Breast epithelium (tissue), 3 donors: ENCODE data around the gene SIN3B.
"Not testable (repeated sequence)": the region's sequence is repeated elsewhere in the genome, so short reads cannot be mapped to it uniquely, and the experiment has no call there.

ENCODE experiments used
- POLR2A ChIP-seq: fragments of 450-650 bp; IDR thresholded peaks from one replicate; pipeline ENCODE4 v1.6.1; 2016; ENCODE audit warnings: antibody characterized with exemption, mild to moderate bottlenecking, moderate library complexity
- TF ChIP-seq, protein P1 (sequence below), 3 donors: fragments of 450-650 bp; IDR thresholded peaks; one replicate each; pipeline ENCODE4 v1.5.1; 2016 to 2017; ENCODE audit warnings: antibody characterized with exemption in 3 of 3, mild to moderate bottlenecking in 3 of 3, moderate library complexity in 3 of 3

GRCh38 chr19:16874978-16875299 lies 45.7 kb downstream of the SIN3B start:
- TF ChIP-seq, protein P1, sequence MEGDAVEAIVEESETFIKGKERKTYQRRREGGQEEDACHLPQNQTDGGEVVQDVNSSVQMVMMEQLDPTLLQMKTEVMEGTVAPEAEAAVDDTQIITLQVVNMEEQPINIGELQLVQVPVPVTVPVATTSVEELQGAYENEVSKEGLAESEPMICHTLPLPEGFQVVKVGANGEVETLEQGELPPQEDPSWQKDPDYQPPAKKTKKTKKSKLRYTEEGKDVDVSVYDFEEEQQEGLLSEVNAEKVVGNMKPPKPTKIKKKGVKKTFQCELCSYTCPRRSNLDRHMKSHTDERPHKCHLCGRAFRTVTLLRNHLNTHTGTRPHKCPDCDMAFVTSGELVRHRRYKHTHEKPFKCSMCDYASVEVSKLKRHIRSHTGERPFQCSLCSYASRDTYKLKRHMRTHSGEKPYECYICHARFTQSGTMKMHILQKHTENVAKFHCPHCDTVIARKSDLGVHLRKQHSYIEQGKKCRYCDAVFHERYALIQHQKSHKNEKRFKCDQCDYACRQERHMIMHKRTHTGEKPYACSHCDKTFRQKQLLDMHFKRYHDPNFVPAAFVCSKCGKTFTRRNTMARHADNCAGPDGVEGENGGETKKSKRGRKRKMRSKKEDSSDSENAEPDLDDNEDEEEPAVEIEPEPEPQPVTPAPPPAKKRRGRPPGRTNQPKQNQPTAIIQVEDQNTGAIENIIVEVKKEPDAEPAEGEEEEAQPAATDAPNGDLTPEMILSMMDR (IDR thresholded peaks at IDR 0.05): not testable (repeated sequence)
- not testable (repeated sequence) for TF ChIP-seq POLR2A
